GM23338 (cell line): ENCODE measurements around the gene MRPS5. TPM values are rescaled to one million over a fixed set of nuclear protein-coding genes. Genes with fewer than 3 reads are reported as not detected.

Experiments
- ATAC-seq: fragments of 200-7000 bp; cut with Tn5 transposase; 3 replicates; pipeline ENCODE4 v1.9.1; 2020
- DNase-seq: peaks from one replicate; pipeline ENCODE4 v3.0.0-alpha.2; 2015; ENCODE audit warnings: low spot score
- H2AFZ ChIP-seq: fragments of 200-600 bp; sonication (generic); 2 replicates; pipeline ENCODE4 v1.8.0; 2016; ENCODE audit warnings: antibody characterized with exemption, mild to moderate bottlenecking, moderate library complexity
- H3F3A ChIP-seq: fragments of 200-600 bp; sonication (generic); replicated peaks from 2 replicates; pipeline ENCODE4 v1.8.0; 2017; ENCODE audit warnings: antibody characterized with exemption, mixed run types, low read depth
- H3K27ac ChIP-seq: fragments of 200-600 bp; sonication (generic); 2 replicates; pipeline ENCODE4 v1.6.1; 2016; ENCODE audit warnings: low read depth
- H3K27me3 ChIP-seq: fragments of 200-600 bp; sonication (generic); 2 replicates; pipeline ENCODE4 v1.8.0; 2016; ENCODE audit warnings: mild to moderate bottlenecking, mixed run types, moderate library complexity; ENCODE audit not compliant: insufficient read depth
- H3K36me3 ChIP-seq: fragments of 200-600 bp; sonication (generic); 2 replicates; pipeline ENCODE4 v1.8.0; 2016; ENCODE audit warnings: mild to moderate bottlenecking; ENCODE audit not compliant: insufficient read depth
- H3K4me1 ChIP-seq: fragments of 200-600 bp; sonication (generic); 2 replicates; pipeline ENCODE4 v1.8.0; 2016; ENCODE audit warnings: mild to moderate bottlenecking, moderate library complexity; ENCODE audit not compliant: insufficient read depth
- H3K4me2 ChIP-seq: fragments of 200-600 bp; sonication (generic); 2 replicates; pipeline ENCODE4 v1.7.1; 2017; ENCODE audit warnings: mixed run types
- H3K4me3 ChIP-seq: fragments of 200-600 bp; sonication (generic); 2 replicates; pipeline ENCODE4 v1.6.1; 2016; ENCODE audit warnings: mixed run types
- H3K79me2 ChIP-seq: fragments of 200-600 bp; sonication (generic); replicated peaks from 2 replicates; pipeline ENCODE4 v1.8.0; 2017; ENCODE audit warnings: mild to moderate bottlenecking; ENCODE audit not compliant: insufficient read depth
- H3K9me2 ChIP-seq: fragments of 200-600 bp; sonication (generic); 2 replicates; pipeline ENCODE4 v1.8.0; 2017; ENCODE audit not compliant: insufficient read depth
- H4K20me1 ChIP-seq: fragments of 200-600 bp; sonication (generic); replicated peaks from 2 replicates; pipeline ENCODE4 v1.8.0; 2017; ENCODE audit warnings: mild to moderate bottlenecking; ENCODE audit not compliant: insufficient read depth
- H3K27ac Mint-ChIP-seq: 2 replicates; pipeline ENCODE4 v1.8.0; 2020; ENCODE audit warnings: inconsistent platforms, mild to moderate bottlenecking, moderate library complexity, mixed read lengths
- H3K27me3 Mint-ChIP-seq: 3 replicates; pipeline ENCODE4 v1.8.0; 2022; ENCODE audit warnings: low read depth, mild to moderate bottlenecking, moderate library complexity, mixed read lengths, inconsistent platforms; ENCODE audit not compliant: insufficient read depth, poor library complexity
- H3K36me3 Mint-ChIP-seq: 3 replicates; pipeline ENCODE4 v1.8.0; 2021; ENCODE audit warnings: low read depth, mild to moderate bottlenecking, inconsistent platforms, moderate library complexity, mixed read lengths
- H3K4me1 Mint-ChIP-seq: 3 replicates; pipeline ENCODE4 v1.8.0; 2020; ENCODE audit warnings: mild to moderate bottlenecking, inconsistent platforms, mixed read lengths
- H3K4me3 Mint-ChIP-seq: 3 replicates; pipeline ENCODE4 v1.8.0; 2021; ENCODE audit warnings: moderate library complexity, mild to moderate bottlenecking, inconsistent platforms, mixed read lengths
- H3K9me3 Mint-ChIP-seq: 3 replicates; pipeline ENCODE4 v1.8.0; 2020; ENCODE audit warnings: moderate library complexity, mild to moderate bottlenecking, inconsistent platforms, mixed read lengths
- CREB1 ChIP-seq: fragments of 250-450 bp; sonication (Bioruptor Pico); IDR thresholded peaks from 2 replicates; pipeline ENCODE4 v1.5.0; 2020; ENCODE audit warnings: low read depth, mild to moderate bottlenecking, moderate library complexity
- EZH2 ChIP-seq: fragments of 200-600 bp; sonication (generic); IDR thresholded peaks from one replicate; pipeline ENCODE4 v1.8.0; 2017; ENCODE audit warnings: antibody characterized with exemption, mild to moderate bottlenecking, low read depth; ENCODE audit not compliant: unreplicated experiment
- EZH2phosphoT487 ChIP-seq: fragments of 200-600 bp; sonication (generic); IDR thresholded peaks from one replicate; pipeline ENCODE4 v1.8.1; 2018; ENCODE audit warnings: antibody characterized with exemption; ENCODE audit not compliant: unreplicated experiment
- JUNB ChIP-seq: IDR thresholded peaks from one replicate; pipeline ENCODE4 v1.6.1; 2016; ENCODE audit warnings: antibody characterized with exemption; ENCODE audit not compliant: unreplicated experiment
- STAT1 ChIP-seq: IDR thresholded peaks from one replicate; pipeline ENCODE4 v1.6.1; 2016; ENCODE audit warnings: antibody characterized with exemption; ENCODE audit not compliant: unreplicated experiment
- ZNF114 ChIP-seq: fragments of 250-450 bp; sonication (Bioruptor Pico); IDR thresholded peaks from 2 replicates; pipeline ENCODE4 v1.5.0; 2020; ENCODE audit warnings: mild to moderate bottlenecking, moderate library complexity
- ZNF331 ChIP-seq: fragments of 250-450 bp; sonication (Bioruptor Pico); IDR thresholded peaks from 2 replicates; pipeline ENCODE4 v1.5.0; 2020; ENCODE audit warnings: low read depth, mild to moderate bottlenecking, moderate library complexity
- polyA plus RNA-seq: library from polyadenylated mRNA; unstranded; fragments of >200 nt; fragmentation: Nextera tagmentation; extraction: Ambion mirVana; gene quantifications from 2 replicates; pipeline ENCODE4 v1.2.1, GENCODE V29; 2016
- total RNA-seq: library from RNA; depleted of rRNA; stranded (reverse); fragments of >200 nt; shearing (Covaris generic); gene quantifications from 2 replicates; pipeline ENCODE4 v1.2.3, GENCODE V29; 2014
- TF ChIP-seq, protein P1 (sequence below), 2 experiments: fragments of 200-600 bp in 1 of 2; sonication (generic) in 1 of 2; conservative IDR thresholded peaks; 2 replicates each; pipeline versions ENCODE4 v1.5.1 to v1.6.1; 2016 to 2017; ENCODE audit warnings: antibody characterized with exemption in 2 of 2, low read depth in 2 of 2, mild to moderate bottlenecking in 2 of 2, moderate library complexity in 1 of 2
- TF ChIP-seq, protein P2 (sequence below): IDR thresholded peaks from one replicate; pipeline ENCODE4 v1.6.1; 2018; ENCODE audit warnings: antibody characterized with exemption; ENCODE audit not compliant: unreplicated experiment
- TF ChIP-seq, protein P3 (sequence below): IDR thresholded peaks from 2 replicates; pipeline ENCODE4 v1.6.1; 2016; ENCODE audit warnings: antibody characterized with exemption
- TF ChIP-seq, protein P4 (sequence below): fragments of 250-450 bp; sonication (Bioruptor Pico); IDR thresholded peaks from 2 replicates; pipeline ENCODE4 v1.5.0; 2020; ENCODE audit warnings: mild to moderate bottlenecking, moderate library complexity

The MRPS5 gene
- total and polyA plus RNA-seq, 2 experiments from 2014 or later: 51.9 to 79.0 TPM

DNA sequence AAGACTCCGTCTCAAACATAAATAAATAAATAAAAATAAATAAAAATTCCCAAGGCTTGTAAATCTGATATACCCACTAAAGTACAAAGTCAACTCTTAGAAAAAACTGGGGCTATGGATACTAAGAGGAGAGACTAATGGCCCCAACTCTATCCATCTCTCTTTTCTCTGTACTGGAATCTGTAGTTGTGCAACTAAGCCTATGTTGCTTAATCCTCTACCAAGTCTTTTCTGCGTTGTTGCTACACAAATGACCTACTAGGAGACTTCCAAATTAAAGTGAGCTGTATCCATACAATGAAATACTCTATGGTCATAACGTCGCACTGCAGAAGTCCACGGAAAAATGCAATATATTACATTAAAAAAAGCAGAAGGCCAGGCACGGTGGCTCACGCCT, 8.1 kb downstream of the MRPS5 start (continued):
- TF ChIP-seq EZH2phosphoT487 (no peak), JUNB (no peak), ZNF114 (CRISPR knock-in tag) (no peak), ZNF331 (no peak), CREB1 (no peak)
- TF ChIP-seq, protein P1, sequence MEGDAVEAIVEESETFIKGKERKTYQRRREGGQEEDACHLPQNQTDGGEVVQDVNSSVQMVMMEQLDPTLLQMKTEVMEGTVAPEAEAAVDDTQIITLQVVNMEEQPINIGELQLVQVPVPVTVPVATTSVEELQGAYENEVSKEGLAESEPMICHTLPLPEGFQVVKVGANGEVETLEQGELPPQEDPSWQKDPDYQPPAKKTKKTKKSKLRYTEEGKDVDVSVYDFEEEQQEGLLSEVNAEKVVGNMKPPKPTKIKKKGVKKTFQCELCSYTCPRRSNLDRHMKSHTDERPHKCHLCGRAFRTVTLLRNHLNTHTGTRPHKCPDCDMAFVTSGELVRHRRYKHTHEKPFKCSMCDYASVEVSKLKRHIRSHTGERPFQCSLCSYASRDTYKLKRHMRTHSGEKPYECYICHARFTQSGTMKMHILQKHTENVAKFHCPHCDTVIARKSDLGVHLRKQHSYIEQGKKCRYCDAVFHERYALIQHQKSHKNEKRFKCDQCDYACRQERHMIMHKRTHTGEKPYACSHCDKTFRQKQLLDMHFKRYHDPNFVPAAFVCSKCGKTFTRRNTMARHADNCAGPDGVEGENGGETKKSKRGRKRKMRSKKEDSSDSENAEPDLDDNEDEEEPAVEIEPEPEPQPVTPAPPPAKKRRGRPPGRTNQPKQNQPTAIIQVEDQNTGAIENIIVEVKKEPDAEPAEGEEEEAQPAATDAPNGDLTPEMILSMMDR (conservative IDR thresholded peaks at IDR 0.05; ENCODE audit: low read depth in 2 of 2): no peak
- TF ChIP-seq, protein P2, sequence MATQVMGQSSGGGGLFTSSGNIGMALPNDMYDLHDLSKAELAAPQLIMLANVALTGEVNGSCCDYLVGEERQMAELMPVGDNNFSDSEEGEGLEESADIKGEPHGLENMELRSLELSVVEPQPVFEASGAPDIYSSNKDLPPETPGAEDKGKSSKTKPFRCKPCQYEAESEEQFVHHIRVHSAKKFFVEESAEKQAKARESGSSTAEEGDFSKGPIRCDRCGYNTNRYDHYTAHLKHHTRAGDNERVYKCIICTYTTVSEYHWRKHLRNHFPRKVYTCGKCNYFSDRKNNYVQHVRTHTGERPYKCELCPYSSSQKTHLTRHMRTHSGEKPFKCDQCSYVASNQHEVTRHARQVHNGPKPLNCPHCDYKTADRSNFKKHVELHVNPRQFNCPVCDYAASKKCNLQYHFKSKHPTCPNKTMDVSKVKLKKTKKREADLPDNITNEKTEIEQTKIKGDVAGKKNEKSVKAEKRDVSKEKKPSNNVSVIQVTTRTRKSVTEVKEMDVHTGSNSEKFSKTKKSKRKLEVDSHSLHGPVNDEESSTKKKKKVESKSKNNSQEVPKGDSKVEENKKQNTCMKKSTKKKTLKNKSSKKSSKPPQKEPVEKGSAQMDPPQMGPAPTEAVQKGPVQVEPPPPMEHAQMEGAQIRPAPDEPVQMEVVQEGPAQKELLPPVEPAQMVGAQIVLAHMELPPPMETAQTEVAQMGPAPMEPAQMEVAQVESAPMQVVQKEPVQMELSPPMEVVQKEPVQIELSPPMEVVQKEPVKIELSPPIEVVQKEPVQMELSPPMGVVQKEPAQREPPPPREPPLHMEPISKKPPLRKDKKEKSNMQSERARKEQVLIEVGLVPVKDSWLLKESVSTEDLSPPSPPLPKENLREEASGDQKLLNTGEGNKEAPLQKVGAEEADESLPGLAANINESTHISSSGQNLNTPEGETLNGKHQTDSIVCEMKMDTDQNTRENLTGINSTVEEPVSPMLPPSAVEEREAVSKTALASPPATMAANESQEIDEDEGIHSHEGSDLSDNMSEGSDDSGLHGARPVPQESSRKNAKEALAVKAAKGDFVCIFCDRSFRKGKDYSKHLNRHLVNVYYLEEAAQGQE: no peak

DNA sequence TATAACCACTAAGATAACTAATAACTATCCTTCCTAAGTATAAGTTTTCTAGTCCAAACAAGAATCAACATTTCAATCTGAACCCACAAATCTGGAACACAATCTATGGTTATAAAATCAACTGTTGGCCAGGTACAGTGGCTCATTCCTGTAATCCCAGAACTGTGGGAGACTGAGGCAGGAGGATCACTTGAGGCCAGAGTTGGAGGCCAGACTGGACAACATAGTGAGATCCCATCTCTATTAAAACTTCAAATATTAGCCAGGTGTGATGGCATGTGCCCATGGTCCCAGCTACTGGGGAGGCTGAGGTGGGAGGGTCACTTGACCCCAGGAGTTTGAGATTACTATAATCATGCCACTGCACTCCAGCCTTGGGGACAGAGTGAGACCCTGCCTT, 11.2 kb downstream of the MRPS5 start:
- peaks cover 9% of the 10 kb centered on the region for H3K79me2 ChIP-seq
- peaks cover 66% of the 10 kb centered on the region for H3K36me3 ChIP-seq
- H3K4me1 Mint-ChIP-seq: no peaks in the 10 kb centered on the region
- TF ChIP-seq EZH2phosphoT487 (no peak), ZNF331 (no peak), STAT1 (no peak), EZH2 (no peak)
- TF ChIP-seq, protein P3, sequence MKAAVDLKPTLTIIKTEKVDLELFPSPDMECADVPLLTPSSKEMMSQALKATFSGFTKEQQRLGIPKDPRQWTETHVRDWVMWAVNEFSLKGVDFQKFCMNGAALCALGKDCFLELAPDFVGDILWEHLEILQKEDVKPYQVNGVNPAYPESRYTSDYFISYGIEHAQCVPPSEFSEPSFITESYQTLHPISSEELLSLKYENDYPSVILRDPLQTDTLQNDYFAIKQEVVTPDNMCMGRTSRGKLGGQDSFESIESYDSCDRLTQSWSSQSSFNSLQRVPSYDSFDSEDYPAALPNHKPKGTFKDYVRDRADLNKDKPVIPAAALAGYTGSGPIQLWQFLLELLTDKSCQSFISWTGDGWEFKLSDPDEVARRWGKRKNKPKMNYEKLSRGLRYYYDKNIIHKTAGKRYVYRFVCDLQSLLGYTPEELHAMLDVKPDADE: no peak
- TF ChIP-seq, protein P4, sequence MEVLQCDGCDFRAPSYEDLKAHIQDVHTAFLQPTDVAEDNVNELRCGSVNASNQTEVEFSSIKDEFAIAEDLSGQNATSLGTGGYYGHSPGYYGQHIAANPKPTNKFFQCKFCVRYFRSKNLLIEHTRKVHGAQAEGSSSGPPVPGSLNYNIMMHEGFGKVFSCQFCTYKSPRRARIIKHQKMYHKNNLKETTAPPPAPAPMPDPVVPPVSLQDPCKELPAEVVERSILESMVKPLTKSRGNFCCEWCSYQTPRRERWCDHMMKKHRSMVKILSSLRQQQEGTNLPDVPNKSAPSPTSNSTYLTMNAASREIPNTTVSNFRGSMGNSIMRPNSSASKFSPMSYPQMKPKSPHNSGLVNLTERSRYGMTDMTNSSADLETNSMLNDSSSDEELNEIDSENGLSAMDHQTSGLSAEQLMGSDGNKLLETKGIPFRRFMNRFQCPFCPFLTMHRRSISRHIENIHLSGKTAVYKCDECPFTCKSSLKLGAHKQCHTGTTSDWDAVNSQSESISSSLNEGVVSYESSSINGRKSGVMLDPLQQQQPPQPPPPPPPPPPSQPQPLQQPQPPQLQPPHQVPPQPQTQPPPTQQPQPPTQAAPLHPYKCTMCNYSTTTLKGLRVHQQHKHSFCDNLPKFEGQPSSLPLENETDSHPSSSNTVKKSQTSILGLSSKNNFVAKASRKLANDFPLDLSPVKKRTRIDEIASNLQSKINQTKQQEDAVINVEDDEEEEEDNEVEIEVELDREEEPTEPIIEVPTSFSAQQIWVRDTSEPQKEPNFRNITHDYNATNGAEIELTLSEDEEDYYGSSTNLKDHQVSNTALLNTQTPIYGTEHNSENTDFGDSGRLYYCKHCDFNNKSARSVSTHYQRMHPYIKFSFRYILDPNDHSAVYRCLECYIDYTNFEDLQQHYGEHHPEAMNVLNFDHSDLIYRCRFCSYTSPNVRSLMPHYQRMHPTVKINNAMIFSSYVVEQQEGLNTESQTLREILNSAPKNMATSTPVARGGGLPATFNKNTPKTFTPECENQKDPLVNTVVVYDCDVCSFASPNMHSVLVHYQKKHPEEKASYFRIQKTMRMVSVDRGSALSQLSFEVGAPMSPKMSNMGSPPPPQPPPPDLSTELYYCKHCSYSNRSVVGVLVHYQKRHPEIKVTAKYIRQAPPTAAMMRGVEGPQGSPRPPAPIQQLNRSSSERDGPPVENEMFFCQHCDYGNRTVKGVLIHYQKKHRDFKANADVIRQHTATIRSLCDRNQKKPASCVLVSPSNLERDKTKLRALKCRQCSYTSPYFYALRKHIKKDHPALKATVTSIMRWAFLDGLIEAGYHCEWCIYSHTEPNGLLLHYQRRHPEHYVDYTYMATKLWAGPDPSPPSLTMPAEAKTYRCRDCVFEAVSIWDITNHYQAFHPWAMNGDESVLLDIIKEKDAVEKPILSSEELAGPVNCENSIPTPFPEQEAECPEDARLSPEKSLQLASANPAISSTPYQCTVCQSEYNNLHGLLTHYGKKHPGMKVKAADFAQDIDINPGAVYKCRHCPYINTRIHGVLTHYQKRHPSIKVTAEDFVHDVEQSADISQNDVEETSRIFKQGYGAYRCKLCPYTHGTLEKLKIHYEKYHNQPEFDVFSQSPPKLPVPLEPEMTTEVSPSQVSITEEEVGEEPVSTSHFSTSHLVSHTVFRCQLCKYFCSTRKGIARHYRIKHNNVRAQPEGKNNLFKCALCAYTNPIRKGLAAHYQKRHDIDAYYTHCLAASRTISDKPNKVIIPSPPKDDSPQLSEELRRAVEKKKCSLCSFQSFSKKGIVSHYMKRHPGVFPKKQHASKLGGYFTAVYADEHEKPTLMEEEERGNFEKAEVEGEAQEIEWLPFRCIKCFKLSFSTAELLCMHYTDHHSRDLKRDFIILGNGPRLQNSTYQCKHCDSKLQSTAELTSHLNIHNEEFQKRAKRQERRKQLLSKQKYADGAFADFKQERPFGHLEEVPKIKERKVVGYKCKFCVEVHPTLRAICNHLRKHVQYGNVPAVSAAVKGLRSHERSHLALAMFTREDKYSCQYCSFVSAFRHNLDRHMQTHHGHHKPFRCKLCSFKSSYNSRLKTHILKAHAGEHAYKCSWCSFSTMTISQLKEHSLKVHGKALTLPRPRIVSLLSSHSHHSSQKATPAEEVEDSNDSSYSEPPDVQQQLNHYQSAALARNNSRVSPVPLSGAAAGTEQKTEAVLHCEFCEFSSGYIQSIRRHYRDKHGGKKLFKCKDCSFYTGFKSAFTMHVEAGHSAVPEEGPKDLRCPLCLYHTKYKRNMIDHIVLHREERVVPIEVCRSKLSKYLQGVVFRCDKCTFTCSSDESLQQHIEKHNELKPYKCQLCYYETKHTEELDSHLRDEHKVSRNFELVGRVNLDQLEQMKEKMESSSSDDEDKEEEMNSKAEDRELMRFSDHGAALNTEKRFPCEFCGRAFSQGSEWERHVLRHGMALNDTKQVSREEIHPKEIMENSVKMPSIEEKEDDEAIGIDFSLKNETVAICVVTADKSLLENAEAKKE (CRISPR knock-in tag): no peak

More for the DNA sequence above, 11.2 kb downstream of the MRPS5 start:
- H4K20me1 ChIP-seq: peaks cover 17% of the 10 kb centered on the region
- H3K4me3 ChIP-seq: no peak overlapping the region
- H3K27ac ChIP-seq: no peak overlapping the region
- peaks cover 76% of the 10 kb centered on the region for H3K36me3 Mint-ChIP-seq
- no peaks in the 10 kb centered on the region for H3K9me3 Mint-ChIP-seq
- DNase-seq (no peak), ATAC-seq (no peak)
- H3K27ac Mint-ChIP-seq: no peak overlapping the region
- H3K4me2 ChIP-seq: no peak overlapping the region
- H3K27me3 Mint-ChIP-seq: peaks cover 3% of the 10 kb centered on the region
- no peaks in the 10 kb centered on the region for H3F3A ChIP-seq
- no peaks in the 10 kb centered on the region for H3K9me2 ChIP-seq
- no peak overlapping the region for H3K4me3 Mint-ChIP-seq
- H3K4me1 ChIP-seq: no peaks in the 10 kb centered on the region
- no peaks in the 10 kb centered on the region for H3K27me3 ChIP-seq
- H2AFZ ChIP-seq: no peak overlapping the region
